Liver (tissue), 9 donors: ENCODE data around the gene CTSG. TPM values are rescaled to one million over a fixed set of nuclear protein-coding genes. Genes with fewer than 3 reads are reported as not detected.
"Not testable (repeated sequence)": the region's sequence is repeated elsewhere in the genome, so short reads cannot be mapped to it uniquely, and the experiment has no call there.

Experiments used
- DNase-seq: peaks from one replicate; pipeline ENCODE4 v3.0.0-alpha.2; 2017; ENCODE audit warnings: low spot score
- H3K27ac ChIP-seq, 2 donors: one replicate each; pipeline ENCODE4 v1.7.0; 2013; ENCODE audit warnings: inconsistent platforms in 2 of 2, low read length in 2 of 2, control low read depth in 1 of 2, low read depth in 1 of 2, mild to moderate bottlenecking in 1 of 2
- H3K27me3 ChIP-seq, 4 donors: one replicate each; pipeline versions ENCODE4 v1.6.1 to v1.7.0; 2013; ENCODE audit warnings: low read length in 3 of 4, inconsistent platforms in 1 of 4, mild to moderate bottlenecking in 1 of 4, moderate library complexity in 1 of 4; ENCODE audit not compliant: control insufficient read depth in 4 of 4, insufficient read depth in 4 of 4
- H3K36me3 ChIP-seq, 4 donors: one replicate each; pipeline versions ENCODE4 v1.6.1 to v1.7.0; 2013; ENCODE audit warnings: low read length in 3 of 4, mild to moderate bottlenecking in 3 of 4, low read depth in 1 of 4, moderate library complexity in 1 of 4; ENCODE audit not compliant: control insufficient read depth in 4 of 4, insufficient read depth in 3 of 4
- H3K4me1 ChIP-seq, 4 donors: one replicate each; pipeline versions ENCODE4 v1.6.1 to v1.7.0; 2013; ENCODE audit warnings: low read length in 3 of 4, mild to moderate bottlenecking in 3 of 4, moderate library complexity in 1 of 4; ENCODE audit not compliant: control insufficient read depth in 4 of 4, insufficient read depth in 4 of 4
- H3K4me3 ChIP-seq, 3 donors: one replicate each; pipeline versions ENCODE4 v1.6.1 to v1.7.0; 2013; ENCODE audit warnings: low read length in 3 of 3, control low read depth in 1 of 3, low read depth in 1 of 3, mild to moderate bottlenecking in 1 of 3
- H3K9ac ChIP-seq, 2 donors: one replicate each; pipeline ENCODE4 v1.7.0; 2013; ENCODE audit warnings: low read length in 2 of 2, mild to moderate bottlenecking in 2 of 2, moderate library complexity in 2 of 2, control low read depth in 1 of 2, low read depth in 1 of 2
- H3K9me3 ChIP-seq, 4 donors: one replicate each; pipeline versions ENCODE4 v1.6.1 to v1.7.0; 2013; ENCODE audit warnings: low read length in 3 of 4; ENCODE audit not compliant: control insufficient read depth in 4 of 4
- ATF3 ChIP-seq: IDR thresholded peaks from 2 replicates; pipeline ENCODE4 v1.6.1; 2016; ENCODE audit warnings: antibody characterized with exemption
- EGR1 ChIP-seq, 2 donors: IDR thresholded peaks; 2 replicates each; pipeline ENCODE4 v1.6.1; 2016 to 2018; ENCODE audit warnings: antibody characterized with exemption in 2 of 2, low read depth in 2 of 2
- FOXA1 ChIP-seq: IDR thresholded peaks from 2 replicates; pipeline ENCODE4 v1.6.1; 2016; ENCODE audit warnings: antibody characterized with exemption
- FOXA2 ChIP-seq: IDR thresholded peaks from 2 replicates; pipeline ENCODE4 v1.6.1; 2016; ENCODE audit warnings: antibody characterized with exemption
- GABPA ChIP-seq, 2 donors: IDR thresholded peaks in 1 of 2; conservative IDR thresholded peaks in 1 of 2; 2 replicates each; pipeline ENCODE4 v1.6.1; 2016; ENCODE audit warnings: antibody characterized with exemption in 2 of 2, mild to moderate bottlenecking in 1 of 2, moderate library complexity in 1 of 2
- HNF4A ChIP-seq, 2 donors: conservative IDR thresholded peaks; 2 replicates each; pipeline ENCODE4 v1.6.1; 2016; ENCODE audit warnings: antibody characterized with exemption in 2 of 2, mild to moderate bottlenecking in 2 of 2
- JUND ChIP-seq, 2 donors: IDR thresholded peaks; 2 replicates each; pipeline ENCODE4 v1.6.1; 2016; ENCODE audit warnings: antibody characterized with exemption in 2 of 2
- MAX ChIP-seq: IDR thresholded peaks from 2 replicates; pipeline ENCODE4 v1.6.1; 2016; ENCODE audit warnings: antibody characterized with exemption
- NR2F2 ChIP-seq: IDR thresholded peaks from 2 replicates; pipeline ENCODE4 v1.6.1; 2016; ENCODE audit warnings: antibody characterized with exemption
- RAD21 ChIP-seq, 2 donors: IDR thresholded peaks; 2 replicates each; pipeline ENCODE4 v1.6.1; 2016; ENCODE audit warnings: antibody characterized with exemption in 2 of 2, mild to moderate bottlenecking in 2 of 2
- REST ChIP-seq: IDR thresholded peaks from 2 replicates; pipeline ENCODE4 v1.6.1; 2016; ENCODE audit warnings: antibody characterized with exemption, mild to moderate bottlenecking
- RXRA ChIP-seq, 2 donors: IDR thresholded peaks; 2 replicates each; pipeline ENCODE4 v1.6.1; 2017 to 2018; ENCODE audit warnings: antibody characterized with exemption in 2 of 2, mild to moderate bottlenecking in 1 of 2
- SP1 ChIP-seq: IDR thresholded peaks from 2 replicates; pipeline ENCODE4 v1.6.1; 2018; ENCODE audit warnings: antibody characterized with exemption, mild to moderate bottlenecking
- TAF1 ChIP-seq: conservative IDR thresholded peaks from 2 replicates; pipeline ENCODE4 v1.6.1; 2016; ENCODE audit warnings: antibody characterized with exemption, mild to moderate bottlenecking
- YY1 ChIP-seq: IDR thresholded peaks from 2 replicates; pipeline ENCODE4 v1.6.1; 2016; ENCODE audit warnings: antibody characterized with exemption, mild to moderate bottlenecking
- ZBTB33 ChIP-seq: IDR thresholded peaks from 2 replicates; pipeline ENCODE4 v1.6.1; 2016; ENCODE audit warnings: antibody characterized with exemption
- WGBS: extraction: QIAGEN DNeasy Blood & Tissue Kit; methylation state at CpG from one replicate; pipeline ENCODE4 v1.1.7; 2013; 5-methylcytosine and 5-hydroxymethylcytosine counted together
- polyA plus RNA-seq, 2 donors: library from polyadenylated mRNA; stranded (reverse) in 1 of 2; unstranded in 1 of 2; fragments of 200-250 nt in 1 of 2; fragments of >200 nt in 1 of 2; fragmentation: Nextera tagmentation in 1 of 2; extraction: Ambion mirVana in 1 of 2; gene quantifications; one replicate each; pipeline versions ENCODE4 v1.2.1 to v1.2.3, GENCODE V29; 2013 to 2015
- total RNA-seq, 2 donors: library from RNA; depleted of rRNA; stranded (reverse); fragments of >200 nt; gene quantifications; one replicate each; pipeline ENCODE4 v1.2.3, GENCODE V29; 2014
- donor health status: healthy.
- donor health status: healthy.
- donor health status: healthy.
- donor health status: healthy.
- donor health status: healthy.

CTSG gene
- total and polyA plus RNA-seq, 4 donors, result 0.24 to 32.5 (median 1.9) TPM; not detected in 1

GRCh38 chr14:24535737-24536136 is 40.3 kb downstream of the CTSG start:
- WGBS, result 64% methylated on average over 1 of the region's 1 CpG

GRCh38 chr14:24534286-24534685 is 41.8 kb downstream of the CTSG start:
- DNase-seq, result no peak
- WGBS, result 77% methylated on average over 3 of the region's 3 CpGs
- no peaks in the 10 kb centered on the region for H3K27me3 ChIP-seq
- H3K4me3 ChIP-seq, result no peak overlapping the region
- no peaks in the 10 kb centered on the region for H3K9me3 ChIP-seq
- no peaks in the 10 kb centered on the region for H3K4me1 ChIP-seq
- no peak for TF ChIP-seq TAF1
- TF ChIP-seq ATF3, result no peak
- TF ChIP-seq GABPA (IDR thresholded peaks at IDR 0.05 in 1 of 2, conservative IDR thresholded peaks at IDR 0.05 in 1 of 2), result no peak
- no peak for TF ChIP-seq FOXA1
- no peak for TF ChIP-seq SP1
- TF ChIP-seq RXRA (IDR thresholded peaks at IDR 0.05), result no peak
- no peak for TF ChIP-seq ZBTB33
- no peak for TF ChIP-seq RAD21 (IDR thresholded peaks at IDR 0.05)
- TF ChIP-seq NR2F2, result no peak
- no peak for TF ChIP-seq FOXA2
- TF ChIP-seq YY1, result no peak
- no peak for TF ChIP-seq HNF4A (conservative IDR thresholded peaks at IDR 0.05)
- TF ChIP-seq MAX, result no peak
- no peak for TF ChIP-seq JUND (IDR thresholded peaks at IDR 0.05)
- TF ChIP-seq REST, result no peak
- no peak for TF ChIP-seq EGR1 (IDR thresholded peaks at IDR 0.05; ENCODE audit: low read depth in 2 of 2)
- H3K9ac ChIP-seq, result no peak overlapping the region
- no peaks in the 10 kb centered on the region for H3K36me3 ChIP-seq
- no peak overlapping the region for H3K27ac ChIP-seq

More at GRCh38 chr14:24535737-24536136, 40.3 kb downstream of the CTSG start:
- no peak overlapping the region for H3K4me3 ChIP-seq
- TF ChIP-seq TAF1 (no peak), ZBTB33 (no peak)
- no peaks in the 10 kb centered on the region for H3K4me1 ChIP-seq
- H3K36me3 ChIP-seq, result no peaks in the 10 kb centered on the region
- no peaks in the 10 kb centered on the region for H3K27me3 ChIP-seq
- H3K9ac ChIP-seq, result no peak overlapping the region
- H3K9me3 ChIP-seq, result no peaks in the 10 kb centered on the region
- no peak for DNase-seq
- H3K27ac ChIP-seq, result no peak overlapping the region

- H3K27me3 ChIP-seq, DNase-seq, H3K27ac ChIP-seq, H3K9ac ChIP-seq, H3K4me3 ChIP-seq, H3K36me3 ChIP-seq, H3K9me3 ChIP-seq, H3K4me1 ChIP-seq: not testable (repeated sequence)
- WGBS, result 71% methylated on average over 15 of the region's 15 CpGs
These were observed 50.0 kb downstream of the CTSG start for GRCh38 chr14:24525877-24526620.
